ENCODE measurements around the gene CLDN1.

The CLDN1 gene, protein sequence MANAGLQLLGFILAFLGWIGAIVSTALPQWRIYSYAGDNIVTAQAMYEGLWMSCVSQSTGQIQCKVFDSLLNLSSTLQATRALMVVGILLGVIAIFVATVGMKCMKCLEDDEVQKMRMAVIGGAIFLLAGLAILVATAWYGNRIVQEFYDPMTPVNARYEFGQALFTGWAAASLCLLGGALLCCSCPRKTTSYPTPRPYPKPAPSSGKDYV

DNA sequence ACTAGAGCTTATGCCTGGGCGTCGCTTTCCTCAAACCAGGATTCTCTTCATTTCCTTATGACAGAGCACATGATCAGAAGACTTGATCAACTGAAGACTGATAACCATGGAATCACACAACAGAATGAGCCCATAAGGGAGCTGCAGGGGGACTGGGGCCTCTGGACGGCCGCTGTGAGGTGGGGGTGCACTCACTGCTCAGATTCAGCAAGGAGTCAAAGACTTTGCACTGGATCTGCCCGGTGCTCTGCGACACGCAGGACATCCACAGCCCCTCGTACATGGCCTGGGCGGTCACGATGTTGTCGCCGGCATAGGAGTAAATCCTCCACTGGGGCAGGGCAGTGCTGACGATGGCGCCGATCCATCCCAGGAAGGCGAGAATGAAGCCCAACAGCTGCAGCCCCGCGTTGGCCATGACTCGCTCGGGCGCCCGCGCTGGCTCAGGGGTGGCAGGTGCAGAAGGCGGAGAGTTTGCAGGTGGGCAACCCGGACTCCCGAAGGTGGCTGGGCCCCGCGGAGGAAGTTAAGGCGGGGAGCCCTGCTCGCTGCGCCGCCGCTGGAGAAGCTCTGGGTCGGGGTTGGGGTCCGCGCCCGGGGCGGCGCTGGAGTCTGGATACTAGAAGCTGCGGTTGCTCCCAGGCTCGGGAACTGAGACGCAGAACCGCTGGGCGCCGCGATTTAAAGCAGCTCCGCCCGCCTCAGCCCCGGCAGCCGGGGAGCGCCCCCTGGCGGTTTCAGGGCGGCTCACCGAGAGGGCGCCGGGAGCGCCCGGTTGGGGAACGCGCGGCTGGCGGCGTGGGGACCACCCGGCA, at the start of gene CLDN1:
Gene CLDN1 (minus strand): TSS at position 658 of the 815 bp plus-strand sequence. CDS start 240 bp downstream, at position 418.
- peak; percentile 81 for DNase-seq

DNA sequence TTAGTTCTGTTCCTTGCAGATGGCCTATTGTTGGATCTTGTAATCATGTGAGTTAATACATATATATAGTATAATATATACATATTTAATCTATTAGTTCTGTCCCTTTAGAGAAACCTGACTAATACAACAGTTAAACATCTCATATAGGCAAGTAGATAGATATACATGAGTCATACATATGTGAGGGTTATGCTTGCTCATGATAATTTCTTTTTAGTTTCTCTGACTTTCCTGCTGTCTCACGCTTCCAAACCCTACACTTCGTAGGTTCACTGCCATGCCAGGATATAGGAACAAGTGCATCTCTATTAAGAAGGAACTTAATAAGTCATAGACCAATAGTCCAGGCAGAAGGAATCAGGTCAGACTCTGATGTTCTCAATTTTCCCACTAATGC, 48.9 kb upstream of the CLDN1 start:
- DNase-seq, result no peak

DNA sequence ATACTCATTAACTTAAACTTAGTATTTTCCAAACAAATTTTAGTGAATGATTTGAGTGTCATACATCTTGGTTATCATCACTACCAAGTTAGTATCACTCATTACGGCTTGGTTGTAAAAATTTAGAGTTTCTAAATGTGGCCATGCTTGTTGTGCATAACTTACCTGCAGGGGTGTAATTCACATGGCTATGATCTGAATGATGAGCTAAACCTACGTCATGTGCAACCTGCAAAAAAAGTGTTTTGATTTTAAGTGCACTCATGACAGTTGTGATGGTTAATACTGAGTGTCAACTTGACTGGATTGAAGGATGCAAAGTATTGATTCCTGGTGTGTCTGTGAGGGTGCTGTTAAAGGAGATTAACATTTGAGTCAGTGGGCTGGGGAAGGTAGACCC, 48.1 kb upstream of the CLDN1 start:
- DNase-seq, result no peak

DNA sequence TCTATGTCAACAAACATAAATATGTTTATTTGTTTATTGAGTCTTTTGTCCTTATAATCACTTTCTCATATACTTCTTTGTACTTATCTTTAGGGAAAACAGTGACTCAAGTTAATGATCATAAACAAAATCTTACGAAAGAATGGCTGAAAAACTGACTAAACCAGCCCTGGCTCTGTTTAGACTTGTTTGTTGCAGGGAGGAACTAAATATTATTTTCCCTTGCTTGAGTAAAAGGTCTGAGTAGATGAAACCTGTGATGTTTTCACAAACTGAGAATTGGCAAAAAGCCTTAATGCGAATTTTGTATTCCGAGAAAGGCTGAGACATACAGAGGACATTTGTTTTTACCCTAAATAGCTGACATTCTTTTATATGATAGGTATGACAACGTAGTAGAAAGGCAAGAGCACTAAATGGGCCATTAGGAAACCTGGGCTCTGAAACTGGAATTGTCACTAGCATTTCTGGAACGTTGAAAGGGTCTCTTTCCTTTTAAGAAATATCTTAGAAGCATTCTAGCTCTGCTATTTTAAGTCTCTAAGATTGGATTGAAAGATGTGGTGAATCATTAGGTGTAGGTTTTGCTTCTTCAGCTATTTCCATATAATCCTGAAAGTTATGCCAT, 47.5 kb upstream of the CLDN1 start:
- no peak for DNase-seq

DNA sequence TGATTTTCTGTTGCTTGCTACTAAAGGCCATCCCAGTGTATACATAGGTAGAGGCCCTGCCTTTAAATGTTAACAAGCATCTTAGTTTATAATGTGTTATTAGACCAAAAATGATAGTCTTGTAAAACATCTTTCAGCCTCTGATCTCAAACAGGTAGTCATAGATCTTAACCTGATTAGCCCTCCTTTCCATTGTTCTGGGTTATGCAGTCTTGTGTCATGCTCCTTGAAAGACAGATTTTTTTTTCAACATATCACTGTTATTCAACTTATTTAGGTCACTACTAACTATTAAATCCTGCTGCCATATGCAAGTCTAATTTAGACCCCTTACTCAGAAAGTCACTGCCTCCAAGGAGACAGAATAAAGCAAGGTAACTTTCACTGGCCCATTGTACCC, 46.6 kb upstream of the CLDN1 start:
- no peak for DNase-seq

DNA sequence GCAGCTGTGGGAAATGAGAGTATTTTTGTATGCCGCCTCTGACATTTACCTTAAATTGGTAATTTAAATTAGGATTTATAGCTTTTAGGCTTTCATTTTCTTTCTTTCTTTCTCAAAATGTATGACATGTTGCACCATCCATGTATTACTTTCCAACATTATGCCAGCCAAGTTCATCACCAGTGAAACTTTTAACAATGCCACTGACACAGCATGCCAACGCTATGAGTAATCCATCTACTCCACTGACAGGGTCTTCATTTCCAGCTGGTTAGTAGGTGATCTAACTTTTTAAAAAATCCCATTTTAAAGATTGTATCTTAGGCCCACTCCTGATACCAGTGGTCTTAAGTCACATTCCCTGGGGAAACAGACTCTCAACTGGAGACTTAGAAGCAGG, 43.9 kb upstream of the CLDN1 start:
- DNase-seq, result no peak

DNA sequence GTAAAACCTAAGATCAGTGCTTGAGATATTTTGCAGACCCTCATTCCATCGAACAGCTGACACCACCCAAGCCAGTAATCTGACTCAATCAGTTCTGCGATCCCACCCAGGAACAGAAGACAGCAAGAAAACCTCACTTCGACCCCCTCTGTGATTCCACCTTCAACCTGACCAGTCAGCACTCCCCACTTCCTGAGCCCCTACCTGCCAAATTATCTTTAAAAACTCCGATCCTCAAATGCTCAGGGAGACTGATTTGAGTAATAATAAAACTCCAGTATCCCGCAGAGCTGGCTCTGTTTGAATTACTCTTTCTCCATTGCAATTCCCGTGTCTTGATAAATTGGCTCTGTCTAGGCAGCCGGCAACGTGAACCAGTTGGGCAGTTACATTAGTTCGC, 40.0 kb upstream of the CLDN1 start:
- no peak for DNase-seq

DNA sequence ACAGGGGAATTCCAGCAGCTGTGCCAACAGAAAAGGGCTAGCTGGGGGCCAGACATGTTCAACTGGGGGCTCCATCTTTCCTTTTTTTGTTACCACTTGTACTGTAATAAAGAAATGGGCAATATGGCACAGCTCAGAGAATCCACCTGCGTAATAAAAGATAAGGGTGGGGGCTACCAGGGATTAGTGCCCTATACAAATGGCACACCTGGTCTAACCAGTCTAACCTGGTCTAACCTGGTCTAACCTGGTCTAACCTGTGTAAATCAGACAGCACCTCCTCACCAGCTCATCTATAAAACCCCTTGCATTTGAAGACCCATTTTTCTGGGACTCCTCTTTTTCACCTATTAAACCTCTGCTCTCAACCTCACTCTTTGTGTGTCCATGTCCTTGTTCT, 39.5 kb upstream of the CLDN1 start:
- DNase-seq, result no peak

DNA sequence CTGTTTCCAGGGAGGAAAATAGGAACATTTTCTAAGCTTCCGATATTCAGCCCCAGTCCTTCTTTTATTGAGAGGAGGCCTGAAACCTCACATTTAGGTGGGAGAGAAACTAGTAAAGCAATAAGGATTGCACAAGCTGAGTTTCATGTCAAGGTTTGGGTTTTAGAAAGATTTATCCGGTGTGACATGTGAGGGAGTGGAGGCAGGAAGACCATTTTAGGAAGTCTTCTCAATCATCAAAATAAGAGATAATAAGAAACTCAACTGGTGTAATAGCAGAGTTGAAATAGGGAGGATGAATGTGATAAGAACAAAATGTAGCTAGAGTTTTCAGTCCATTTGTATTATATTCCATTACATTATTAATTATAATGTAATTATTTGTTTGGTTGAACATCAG, 38.0 kb upstream of the CLDN1 start:
- no peak for DNase-seq

DNA sequence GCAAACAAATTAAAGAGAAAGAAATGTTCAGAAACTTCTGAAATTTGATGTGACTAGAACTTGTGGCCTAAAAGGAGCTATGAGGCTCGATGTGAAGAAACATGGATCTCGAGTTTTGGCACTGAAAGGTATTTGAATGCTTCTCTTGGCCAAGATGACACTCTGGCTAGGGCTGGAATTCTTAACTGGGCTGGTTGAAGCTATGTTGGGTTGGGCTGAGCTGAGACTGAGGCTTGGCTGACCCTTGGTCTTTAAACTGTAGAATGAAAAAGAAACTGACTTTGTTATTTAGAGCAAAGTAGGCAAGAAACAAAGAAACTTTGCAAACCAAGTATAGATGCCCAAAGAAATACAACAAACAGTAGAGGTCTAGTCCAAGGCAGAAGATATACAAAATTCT, 37.6 kb upstream of the CLDN1 start:
- no peak for DNase-seq

DNA sequence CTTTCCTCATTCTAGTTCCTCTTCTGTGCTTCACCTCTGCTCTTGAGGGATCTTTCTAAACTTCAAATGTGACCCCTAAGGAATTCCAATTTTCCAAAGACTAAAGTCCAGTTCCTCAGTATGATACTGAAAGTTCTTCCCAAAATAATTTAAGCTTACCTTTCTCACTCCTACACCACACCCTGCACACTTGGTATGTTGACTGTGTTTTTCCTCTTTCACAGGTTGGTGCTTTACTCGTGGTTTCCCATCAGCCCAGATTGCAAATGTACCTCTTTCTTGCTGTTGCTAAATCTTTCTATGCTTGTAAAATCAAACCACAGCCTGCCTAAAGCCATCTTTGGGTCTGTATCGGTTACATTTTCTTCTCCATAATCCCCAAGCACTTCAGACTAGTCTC, 35.2 kb upstream of the CLDN1 start:
- no peak for DNase-seq

DNA sequence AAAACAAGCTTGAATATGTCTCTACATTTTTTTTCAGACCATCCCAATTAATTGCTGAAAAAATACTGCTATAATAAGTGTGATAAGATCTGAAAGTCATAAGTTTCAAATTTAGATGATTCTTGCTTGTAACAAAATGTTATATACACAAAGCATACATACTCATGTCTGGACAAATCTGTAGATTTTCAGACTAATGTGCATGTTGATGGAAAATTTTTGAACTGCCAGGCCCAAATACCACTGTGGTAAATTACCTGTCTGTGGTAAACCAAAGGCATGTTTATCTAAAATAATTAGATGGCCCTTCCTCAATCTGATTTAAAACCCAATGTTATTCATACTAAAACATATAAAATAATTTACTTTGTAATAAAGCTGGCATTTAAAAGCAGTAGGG, 34.0 kb upstream of the CLDN1 start:
- DNase-seq, result no peak

DNA sequence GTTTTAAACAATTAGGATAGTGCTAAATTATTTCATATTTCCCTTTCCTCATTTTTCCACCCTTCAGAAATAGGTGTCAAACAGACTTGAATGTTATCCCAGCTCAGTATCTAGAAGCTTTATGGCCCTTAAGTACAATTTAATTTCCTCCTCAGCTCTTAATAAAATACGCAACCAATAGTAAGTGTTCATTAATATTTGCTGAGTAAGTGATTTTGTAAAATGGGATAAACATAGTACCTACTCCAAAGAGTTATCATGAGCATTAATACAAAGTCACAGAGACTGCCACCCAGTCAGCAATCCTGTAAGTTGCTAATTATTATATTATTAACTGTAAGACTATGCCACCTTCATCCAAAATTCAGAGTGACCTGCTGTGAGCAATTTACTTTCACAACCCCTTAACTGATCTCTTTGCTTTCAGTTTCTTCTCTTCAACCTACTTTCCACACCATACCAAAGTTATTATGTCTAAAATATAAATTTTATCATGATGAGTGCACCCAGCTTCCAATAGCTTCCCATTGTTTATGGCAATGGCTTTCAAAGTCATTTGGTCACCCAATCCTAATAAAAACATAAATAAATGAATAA, 30.7 kb upstream of the CLDN1 start:
- no peak for DNase-seq

DNA sequence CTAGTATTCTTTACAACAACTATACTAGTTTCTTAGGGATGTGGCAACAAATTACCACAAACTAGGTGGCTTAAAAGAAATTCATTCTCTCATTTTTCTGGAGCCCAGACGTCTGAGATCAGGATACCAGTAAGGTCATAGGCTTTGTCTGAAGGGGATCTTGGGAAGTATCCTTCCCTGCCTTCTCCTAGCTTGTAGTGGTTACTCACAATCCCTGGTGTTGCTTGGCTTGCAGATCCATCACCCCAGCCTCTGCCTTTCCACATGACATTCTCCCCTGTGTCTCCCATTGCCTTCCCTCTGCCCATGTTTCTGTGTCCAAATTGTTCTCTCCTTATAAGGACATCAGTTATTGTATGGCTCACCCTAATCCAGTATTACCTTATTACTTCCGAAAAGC, 24.3 kb upstream of the CLDN1 start:
- no peak for DNase-seq

DNA sequence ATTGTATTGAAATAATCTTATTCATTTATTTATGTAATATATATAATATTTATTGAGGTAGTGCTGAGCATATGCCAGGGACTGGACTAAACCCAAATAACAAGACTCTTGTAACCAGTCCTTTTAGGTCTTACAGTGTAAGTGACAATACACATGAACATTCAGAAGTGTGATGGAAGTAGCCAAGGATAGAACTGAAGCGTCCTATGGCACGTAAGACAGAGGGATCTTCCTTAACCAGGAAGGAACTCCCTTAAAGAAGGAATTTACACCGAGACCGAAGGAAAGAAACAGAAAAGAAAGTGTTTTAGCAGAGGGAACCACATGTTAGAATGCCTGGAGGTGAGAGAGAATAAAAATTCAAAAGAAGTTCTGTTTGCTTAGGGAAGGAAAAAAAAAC, 23.6 kb upstream of the CLDN1 start:
- no peak for DNase-seq

DNA sequence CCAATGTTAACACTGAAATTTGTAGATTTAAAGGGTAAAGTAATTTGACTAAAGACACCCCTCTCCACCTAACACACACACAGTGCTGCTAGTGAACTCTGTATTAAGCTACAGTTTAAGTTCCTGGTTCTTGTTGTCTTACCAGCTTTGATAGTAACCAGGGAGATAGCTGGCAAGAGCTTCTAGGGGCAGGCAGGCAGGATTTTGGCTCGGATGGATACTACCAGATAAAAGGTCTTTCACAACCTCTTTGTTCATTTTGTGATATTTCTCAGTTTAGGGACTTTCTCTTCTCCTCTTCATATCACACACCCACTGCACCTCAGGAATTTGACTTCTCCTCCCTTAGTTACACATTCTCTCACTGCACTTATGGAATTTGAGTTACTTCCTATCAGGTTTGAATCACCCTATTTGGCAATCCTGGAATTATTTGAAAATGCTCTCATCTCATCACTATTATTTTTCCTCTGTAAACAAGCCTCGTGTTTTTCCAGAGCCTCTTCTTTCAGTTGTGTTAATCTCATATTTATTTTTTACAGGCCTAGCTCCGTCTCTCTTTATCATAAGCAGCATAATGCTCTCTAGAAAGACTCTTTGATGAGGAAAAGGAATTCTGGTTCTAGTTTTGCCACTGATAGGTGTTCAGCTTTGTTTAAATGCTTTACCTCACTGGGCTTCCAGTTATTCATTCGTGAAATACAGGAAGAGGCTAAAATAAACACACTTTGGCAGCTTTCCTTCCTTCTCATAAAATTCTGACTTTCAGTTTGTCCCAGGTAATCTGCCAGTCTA, 23.0 kb upstream of the CLDN1 start:
- no peak for DNase-seq

DNA sequence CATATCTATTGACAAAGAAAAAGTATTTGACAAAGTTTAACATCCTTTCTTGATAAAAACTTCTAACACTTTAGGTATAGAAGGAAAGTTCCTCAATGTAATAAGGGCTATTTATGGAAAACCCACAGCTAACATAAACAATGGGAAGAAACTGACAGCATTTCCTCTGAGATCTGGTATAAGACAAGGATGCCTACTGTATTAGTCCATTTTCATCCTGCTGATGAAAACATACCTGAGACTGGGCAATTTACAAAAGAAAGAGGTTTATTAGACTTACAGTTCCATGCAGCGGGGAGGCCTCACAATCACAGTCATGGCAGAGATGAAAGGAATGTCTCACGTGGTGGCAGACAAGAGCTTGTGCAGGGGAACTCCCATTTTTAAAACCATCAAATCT, 17.8 kb upstream of the CLDN1 start:
- DNase-seq, result no peak

DNA sequence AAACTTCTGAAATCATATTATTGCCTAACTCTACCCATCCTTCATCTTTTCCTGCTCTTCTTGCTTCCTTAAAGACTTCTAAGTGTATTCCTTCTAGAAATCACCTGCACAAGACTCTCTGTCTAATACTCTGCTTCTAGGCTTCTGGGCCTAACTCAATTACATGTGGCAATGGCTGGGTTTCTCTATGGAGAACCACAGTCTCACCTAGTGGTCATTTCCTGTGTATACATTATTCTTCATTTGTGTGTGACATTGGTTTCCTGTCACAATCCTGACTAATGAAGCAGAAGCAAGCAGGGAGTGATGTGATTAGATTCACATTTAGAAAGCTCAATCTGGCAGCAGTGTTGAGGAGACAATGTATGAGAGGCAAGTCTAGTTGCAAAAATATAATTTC, 16.9 kb upstream of the CLDN1 start:
- DNase-seq, result no peak

DNA sequence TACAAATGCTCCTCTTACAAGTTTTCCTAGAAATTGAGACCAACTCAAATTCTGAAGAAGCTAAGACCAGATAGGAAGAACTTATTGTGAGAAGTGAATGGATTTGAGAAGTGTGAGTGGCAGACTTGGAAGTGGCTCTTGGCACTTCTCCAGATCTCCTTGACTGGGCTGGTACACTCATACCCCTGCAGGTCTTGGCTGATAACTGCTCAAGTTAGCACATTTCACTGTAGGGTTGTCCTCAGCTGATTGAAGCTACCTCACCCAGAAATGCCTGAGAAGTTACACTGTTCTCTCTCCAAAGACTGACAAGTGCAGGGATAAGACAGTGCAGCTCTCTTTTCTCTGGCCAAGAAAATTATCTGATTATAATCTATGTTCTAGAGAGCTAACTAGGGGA, 16.5 kb upstream of the CLDN1 start:
- DNase-seq, result no peak

DNA sequence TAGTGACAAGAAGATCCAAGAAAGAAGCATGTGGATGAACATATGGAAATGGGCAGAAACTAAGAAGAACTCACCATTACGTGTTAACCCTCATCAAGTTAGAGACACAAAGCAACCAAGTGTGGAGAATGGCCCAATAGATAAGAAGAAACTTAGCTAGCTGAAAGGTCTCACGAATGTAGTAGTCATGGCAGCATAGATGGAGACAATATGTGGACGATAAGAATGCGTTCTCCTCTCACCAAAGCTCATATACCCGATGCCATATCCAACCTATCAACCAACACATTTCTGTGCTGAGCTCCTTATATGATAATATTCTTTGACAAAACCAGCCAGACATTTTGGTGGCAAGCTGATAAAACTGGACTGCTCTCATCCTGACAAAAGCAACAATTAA, 15.1 kb upstream of the CLDN1 start:
- DNase-seq, result no peak

DNA sequence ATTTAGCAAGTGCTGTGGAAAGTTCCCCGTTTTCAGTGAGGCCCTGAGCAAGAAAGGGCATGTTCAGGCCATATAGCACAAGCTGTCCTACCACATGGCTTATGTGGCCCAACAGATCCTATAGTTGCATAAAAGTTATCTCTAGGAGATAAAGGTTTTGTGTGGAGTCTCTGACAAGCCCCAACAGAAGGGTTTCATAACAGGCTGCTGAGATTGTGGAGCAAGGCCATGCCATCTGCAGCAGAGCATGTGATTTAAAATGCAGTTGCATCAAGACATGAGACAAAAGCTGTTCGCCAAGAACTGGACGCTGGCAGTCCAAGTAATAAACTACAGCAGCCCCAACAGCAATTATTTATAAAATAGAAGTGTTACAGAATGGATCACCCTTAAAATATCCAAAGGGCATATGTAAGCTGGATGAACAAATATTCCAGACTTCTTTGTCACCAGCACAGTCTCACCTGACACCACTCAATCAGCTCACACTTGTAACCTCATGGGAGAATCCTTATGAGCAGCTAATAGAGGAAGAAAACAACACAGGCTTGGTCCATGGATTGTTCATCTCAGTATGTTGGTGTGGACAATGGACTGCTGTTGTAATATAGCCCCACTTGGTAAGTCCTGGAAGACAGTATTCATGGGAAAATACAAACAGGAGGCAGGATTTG, 14.4 kb upstream of the CLDN1 start:
- DNase-seq, result no peak

DNA sequence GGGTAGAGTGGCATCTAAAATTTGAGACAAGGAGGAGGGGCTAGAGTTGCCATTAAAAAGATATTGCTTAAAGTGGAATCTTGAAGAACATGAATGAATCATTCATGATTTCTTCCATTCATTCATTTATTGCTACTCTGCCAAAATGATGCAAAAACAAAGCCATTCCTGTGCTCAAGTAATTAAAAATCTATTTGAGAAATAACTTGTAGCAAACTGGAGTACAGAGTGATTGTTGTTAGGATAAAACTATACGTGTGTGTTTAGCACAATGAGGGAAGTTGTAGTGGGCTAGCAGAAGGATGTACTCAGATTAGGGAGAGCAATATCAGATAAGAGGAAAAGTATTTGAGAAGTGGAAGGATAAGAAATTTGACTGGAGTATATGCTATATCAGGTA, 11.7 kb upstream of the CLDN1 start:
- DNase-seq, result no peak
